Activated CD4-positive, alpha-beta T cell treated with anti-CD3 and anti-CD28 coated beads, Interleukin-2, Interleukin-6, amounts not matched to agents 100 ng/mL and 50 ng/mL, durations not matched to agents 16 hours and 8 hours (primary cell): Measurements from ENCODE around the gene PFKFB4.
"Not testable (repeated sequence)": the region's sequence is repeated elsewhere in the genome, so short reads cannot be mapped to it uniquely, and the experiment has no call there.

Source experiments
- DNase-seq: peaks from one replicate; pipeline ENCODE4 v3.0.0-alpha.2; 2020

The PFKFB4 gene

GRCh38 chr3:48555949-48556795, 431 bp downstream of the PFKFB4 start:
- no peak for DNase-seq

DNA sequence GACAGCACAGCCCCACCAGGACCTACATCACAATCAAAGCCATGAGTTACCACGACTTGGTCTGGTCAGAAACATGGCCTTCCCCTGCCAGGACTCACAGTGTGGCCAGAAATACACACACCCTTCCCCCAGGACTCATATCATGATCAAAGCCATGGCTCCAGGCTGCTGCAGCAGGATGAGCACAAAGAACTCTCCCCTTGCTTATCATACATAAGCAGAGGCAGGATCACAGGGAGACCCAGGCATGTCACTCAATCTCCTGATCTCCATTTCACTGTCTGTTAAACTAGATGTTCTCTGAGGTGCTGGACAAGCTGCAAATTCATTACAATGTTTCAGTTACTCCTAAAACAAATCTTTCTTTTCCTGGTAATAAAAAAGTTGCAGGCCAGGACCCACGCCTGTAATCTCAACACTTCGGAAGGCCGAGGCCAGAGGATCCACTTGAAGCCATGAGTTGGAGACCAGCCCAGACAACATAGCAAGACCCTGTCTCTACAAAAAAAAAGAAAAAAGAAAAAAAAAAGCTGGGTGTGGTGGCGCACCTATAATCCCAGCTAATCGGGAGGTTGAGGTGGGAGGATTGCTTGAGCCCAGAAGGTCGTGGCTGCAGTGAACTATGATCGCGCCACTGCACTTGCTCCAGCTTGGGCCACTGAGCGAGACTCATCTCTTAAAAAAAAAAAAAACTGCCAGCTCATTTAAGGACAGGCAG, 1.2 kb downstream of the PFKFB4 start:
- DNase-seq, result no peak

DNA sequence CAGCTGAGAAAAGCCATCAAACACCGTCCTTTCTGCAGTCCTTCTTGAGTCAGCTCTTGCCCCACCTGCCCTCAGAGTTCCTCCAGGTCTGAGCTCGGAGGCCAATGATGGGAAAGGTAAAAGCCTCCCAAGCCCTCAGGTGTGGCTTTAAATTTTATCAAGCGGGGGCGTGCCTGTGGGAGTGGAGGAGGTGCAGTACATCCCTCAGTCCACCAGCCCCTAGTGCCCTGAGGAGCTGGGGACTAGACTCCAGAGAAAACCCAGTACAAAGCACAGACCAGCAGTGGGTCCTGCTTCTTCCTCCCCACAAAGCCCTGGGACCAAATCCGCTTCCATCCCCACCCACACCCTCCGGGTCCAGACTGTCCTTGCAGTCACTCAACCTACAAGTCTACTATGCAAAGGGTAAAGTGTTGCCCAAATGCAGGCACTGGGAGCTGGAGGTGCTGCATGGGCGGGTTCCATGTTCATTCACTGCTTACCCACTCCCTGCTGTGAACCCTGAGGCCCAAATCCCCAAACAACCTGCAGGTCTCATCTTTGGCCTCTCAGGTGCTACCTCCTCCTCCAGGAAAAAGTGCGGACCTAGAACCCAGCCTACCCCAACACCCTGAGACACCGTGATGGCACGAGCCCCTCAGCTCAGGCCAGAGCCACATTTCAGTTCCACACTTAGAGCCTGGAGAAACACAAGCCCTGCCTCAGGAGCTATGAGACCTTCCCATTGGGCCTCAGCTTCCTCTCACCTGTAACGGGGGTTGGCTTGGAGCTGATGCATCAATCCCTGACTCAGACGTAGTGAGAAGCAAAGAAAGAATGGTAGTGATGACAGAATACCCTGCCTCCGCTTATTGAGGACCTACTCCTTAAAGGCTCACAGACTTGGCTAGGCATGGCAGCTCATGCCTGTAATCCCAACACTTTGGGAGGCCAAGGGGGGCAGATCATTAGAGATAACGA, 2.4 kb downstream of the PFKFB4 start:
- no peak for DNase-seq

DNA sequence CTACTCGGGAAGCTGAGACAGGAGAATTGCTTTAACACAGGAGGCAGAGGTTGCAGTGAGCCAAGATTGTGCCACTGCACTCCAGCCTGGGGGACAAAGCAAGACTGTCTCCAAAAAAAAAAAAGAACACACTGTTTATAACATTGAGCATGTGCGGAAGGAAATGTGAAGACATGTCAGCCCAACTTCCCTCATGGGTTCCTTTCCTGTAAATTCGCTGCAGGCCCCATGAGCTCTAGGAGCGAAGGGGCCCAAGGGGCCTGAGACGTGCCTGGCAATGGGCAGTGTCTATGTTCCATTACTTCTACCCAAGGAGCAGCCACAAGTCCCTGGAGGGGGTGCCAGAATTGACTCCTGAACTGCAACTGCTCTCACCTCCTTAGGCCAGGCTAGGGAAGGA, 3.2 kb downstream of the PFKFB4 start:
- DNase-seq, result no peak

DNA sequence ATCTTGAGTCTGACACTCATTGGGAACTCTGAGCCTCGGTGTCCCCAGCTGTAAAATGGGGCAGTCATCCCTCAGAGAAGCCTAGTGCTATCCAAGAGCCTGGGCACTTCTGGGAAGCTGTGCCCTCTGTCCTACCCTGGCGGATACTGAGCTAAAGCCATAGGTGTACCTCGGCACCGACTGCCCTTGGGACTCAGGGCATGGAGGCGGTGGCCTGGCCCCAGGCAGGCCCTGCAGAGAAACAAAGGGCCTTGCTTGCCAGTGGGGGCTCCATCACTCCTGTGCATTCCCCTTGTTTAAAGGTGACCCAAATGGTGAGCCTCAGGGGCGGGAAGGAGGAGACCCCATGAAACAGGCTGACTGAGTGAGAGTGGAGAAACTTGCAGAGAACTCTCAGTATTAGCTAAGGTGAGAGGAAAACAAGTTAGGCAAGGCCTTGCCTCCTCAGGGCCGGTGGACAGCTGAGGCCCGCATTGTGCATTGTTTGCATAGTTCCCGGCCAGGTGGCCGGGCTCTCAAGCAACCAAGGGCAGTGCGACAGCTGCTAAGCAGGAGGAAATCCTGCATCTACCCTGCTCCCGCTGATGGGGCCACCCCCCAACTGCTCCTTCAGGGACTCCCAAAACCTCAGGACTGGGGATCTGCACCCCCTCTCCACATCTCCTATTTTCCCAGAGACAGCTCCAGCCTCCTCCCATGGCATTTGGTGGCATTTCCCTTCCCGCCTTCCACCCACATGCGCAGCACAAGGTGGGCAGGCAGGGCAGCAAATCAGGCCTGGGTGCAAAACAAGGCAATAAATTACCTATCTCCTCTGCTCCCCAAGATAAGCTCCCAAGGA, 4.3 kb downstream of the PFKFB4 start:
- no peak for DNase-seq

- not testable (repeated sequence) for DNase-seq
Measured at GRCh38 chr3:48551651-48552050, 5.0 kb downstream of the PFKFB4 start.

- peak; percentile 90 for DNase-seq
Measured at GRCh38 chr3:48548729-48549705, 7.6 kb downstream of the PFKFB4 start.

- no peak for DNase-seq
Measured at GRCh38 chr3:48548126-48548525, 8.5 kb downstream of the PFKFB4 start.

DNA sequence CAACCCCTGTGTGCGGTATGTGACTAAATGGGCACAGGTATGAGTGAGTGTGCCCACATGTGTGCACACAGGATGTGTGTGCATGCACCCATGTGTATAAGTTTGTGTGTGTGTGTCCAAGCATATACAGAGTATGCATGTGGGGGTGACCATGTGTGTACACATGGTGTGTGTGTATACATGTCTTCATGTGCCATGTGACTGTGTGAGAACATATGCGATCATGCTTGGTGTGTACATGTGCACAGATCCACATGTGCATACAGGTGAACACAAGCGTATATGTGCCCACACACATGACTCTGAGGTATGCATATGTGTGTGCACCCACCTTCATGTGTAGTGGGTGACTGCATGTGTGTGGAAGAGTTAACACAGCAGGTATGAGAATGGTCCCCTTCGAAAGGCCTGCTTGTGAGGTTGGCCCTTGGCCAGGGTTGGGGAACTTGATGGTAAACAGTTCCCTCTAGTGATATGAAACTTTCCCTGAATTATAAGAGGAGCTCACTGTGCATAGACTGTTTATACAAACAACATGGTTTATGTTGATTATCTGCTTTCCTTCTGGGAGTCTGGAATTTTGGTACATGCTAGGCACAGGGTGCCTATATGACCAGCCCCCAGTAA, 10.3 kb downstream of the PFKFB4 start:
- no peak for DNase-seq

DNA sequence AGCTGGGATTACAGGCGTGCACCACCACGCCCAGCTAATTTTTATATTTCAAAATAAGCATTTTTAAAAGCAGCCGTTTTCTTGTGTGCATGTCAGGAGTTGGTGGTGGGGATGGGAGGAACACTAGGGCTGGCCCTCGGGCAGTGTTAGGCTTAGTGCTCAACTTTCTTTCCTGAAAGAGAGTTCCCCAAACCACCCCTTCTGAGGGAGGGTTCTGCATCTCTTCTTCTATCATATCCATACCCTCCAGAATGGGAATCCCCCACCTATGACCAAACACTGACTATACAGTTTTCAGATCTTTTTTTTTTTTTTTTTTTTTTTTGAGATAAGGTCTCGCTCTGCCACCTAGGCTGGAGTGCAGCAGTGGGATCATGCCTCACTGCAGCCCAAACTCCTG, 12.5 kb downstream of the PFKFB4 start:
- no peak for DNase-seq

DNA sequence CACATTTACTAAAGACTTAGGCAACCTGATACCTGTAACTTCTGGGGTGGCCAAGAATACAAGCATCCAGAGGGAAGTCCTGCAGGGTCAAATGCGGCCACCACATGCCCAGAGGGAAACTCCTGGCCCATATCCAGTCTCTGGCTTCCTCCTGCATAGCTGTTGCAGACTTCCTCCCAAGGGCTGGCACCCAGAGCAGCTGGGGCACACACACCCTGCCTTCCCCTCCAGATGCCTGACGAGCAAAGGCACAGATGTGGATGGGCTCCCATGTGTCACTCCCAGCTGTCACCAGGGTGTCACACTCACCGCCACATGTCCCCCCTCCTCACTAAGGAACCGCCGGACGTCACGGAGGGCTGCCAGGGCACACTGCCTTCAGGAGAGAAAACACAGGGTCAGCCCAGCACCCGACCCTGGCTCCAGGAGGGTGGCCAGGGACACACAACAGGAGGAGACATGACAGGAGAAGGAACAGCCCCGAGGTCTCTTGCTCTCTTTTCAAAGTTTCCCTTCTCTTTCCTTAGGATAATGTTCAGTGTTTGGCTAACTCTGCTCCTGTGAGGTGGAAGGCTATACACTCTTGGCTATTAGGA, 13.2 kb downstream of the PFKFB4 start:
- DNase-seq, result no peak

GRCh38 chr3:48538451-48538850, 18.2 kb downstream of the PFKFB4 start:
- DNase-seq, result no peak

DNA sequence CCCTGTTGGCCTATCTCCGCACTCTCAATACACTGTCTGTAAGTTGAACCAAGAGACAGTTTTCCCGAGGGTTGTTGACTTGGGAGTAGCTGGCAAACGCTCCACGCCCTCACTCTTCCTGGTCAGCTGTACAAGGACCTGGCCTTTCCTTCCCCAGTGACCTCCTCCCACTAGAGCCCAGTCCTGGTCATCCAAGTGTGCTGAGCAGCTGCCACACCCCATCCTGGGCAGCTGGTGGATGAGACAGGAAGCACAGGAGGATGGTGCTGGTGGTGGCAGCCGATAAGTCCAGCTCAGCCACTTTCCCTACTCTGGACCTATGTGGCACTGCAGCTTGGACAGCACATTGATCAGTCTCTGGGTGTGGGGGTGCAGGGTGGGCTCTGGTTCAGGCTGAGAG, 19.8 kb downstream of the PFKFB4 start:
- DNase-seq, result no peak

DNA sequence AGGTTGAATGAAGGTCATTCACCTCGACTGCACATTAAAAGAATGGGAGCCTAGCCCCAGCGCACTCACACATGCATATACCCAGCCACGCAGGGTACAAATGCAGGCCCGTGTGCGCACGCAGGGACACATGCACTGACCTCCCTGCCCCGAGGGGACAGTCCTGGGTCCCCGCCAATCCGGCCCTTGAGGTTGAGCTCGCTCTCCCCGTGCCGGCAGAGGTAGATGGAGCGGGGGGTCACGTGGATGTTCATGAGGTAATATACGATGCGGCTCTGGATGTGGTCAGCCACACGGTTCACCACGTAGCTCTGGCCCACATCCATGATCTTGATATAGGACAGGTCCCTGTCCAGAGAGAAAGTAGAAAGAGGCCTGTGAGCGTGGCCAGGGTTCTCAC, 20.5 kb downstream of the PFKFB4 start:
- no peak for DNase-seq

DNA sequence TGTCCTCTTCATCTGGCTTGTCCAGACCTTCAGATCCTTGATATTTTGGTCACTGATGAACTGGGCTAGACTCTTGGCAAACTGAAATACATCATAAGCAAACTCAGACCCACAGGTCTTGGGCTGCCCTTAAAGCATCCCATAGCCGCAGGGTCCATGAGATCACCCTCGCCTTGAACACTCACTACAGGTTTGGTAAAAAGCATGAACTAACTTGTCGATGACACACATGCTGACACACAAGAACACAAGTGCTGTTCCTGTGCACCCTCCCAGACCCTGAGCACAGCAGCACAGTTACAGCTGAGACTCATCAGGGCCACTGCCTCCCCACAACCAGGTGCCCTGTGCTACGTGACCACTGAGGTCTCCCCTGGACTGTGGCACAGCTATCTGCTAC, 21.0 kb downstream of the PFKFB4 start:
- DNase-seq, result no peak

- no peak for DNase-seq
Measured at GRCh38 chr3:48532977-48533337, 23.6 kb downstream of the PFKFB4 start.

GRCh38 chr3:48532271-48532976, 24.2 kb downstream of the PFKFB4 start:
- no peak for DNase-seq

DNA sequence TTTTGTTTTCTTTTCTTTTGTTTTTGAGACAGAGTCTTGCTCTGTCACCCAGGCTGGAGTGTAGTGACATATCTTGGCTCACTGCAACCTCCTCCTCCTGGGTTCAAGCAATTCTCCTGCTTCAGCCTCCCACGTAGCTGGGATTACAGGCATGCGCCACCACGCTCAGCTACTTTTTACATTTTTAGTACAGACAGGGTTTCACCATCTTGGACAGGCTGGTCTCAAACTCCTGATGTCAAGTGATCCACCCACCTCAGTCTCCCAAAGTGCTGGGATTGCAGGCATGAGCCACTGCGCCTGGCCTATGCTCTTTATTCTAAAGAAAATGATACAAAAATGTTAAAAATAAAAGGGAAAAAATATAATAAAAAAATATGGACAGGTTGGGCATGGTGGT, 25.9 kb downstream of the PFKFB4 start:
- DNase-seq, result not testable (repeated sequence)

DNA sequence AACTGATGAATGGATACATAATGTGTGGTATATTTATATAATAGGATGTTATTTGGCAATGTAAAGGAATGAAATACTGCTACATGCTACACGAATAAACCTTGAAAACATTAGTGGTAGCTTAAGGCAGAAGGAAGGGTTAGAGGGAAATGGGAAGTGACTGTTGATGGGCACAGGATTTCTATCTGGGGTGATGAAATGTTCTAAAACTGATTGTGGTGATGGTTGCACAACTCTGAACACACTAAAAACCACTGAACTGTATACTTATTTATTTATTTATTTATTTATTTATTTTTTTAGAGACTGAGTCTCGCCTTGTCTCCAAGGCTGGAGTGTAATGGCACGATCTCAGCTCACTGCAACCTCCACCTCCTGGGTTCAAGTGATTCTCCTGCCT, 27.8 kb downstream of the PFKFB4 start:
- no peak for DNase-seq

- no peak for DNase-seq
Measured at GRCh38 chr3:48528048-48528447, 28.6 kb downstream of the PFKFB4 start.
